Esophagus squamous epithelium (tissue), 5 donors: ENCODE data around the gene ATP10A. TPM values are rescaled to one million over a fixed set of nuclear protein-coding genes. Genes with fewer than 3 reads are reported as not detected.

Experiments
- DNase-seq: peaks from one replicate; lab custom pipeline; 2025; lab: John Stamatoyannopoulos, UW
- H3K27ac ChIP-seq, 4 donors: fragments of 200-600 bp; sonication (generic); one replicate each; pipeline ENCODE4 v1.5.1; 2016 to 2019; ENCODE audit warnings: mild to moderate bottlenecking in 1 of 4
- H3K27me3 ChIP-seq, 4 donors: fragments of 200-600 bp; sonication (generic); 1 replicate in 3 of 4; 2 replicates in 1 of 4; pipeline versions ENCODE4 v1.5.1 to v1.6.0; 2017 to 2021; ENCODE audit warnings: antibody characterized with exemption in 1 of 4
- H3K36me3 ChIP-seq, 3 donors: fragments of 200-600 bp; sonication (generic); one replicate each; pipeline ENCODE4 v1.5.1; 2016 to 2019
- H3K4me1 ChIP-seq, 3 donors: fragments of 200-600 bp; sonication (generic); one replicate each; pipeline ENCODE4 v1.5.1; 2017 to 2019
- H3K4me3 ChIP-seq, 4 donors: fragments of 200-600 bp; sonication (generic); 1 replicate in 3 of 4; 2 replicates in 1 of 4; pipeline ENCODE4 v1.5.1; 2016 to 2019; ENCODE audit warnings: mild to moderate bottlenecking in 2 of 4, moderate library complexity in 1 of 4
- H3K9me3 ChIP-seq, 3 donors: fragments of 200-600 bp; sonication (generic); one replicate each; pipeline ENCODE4 v1.5.1; 2016 to 2019
- POLR2A ChIP-seq, 4 donors: fragments of 450-650 bp; IDR thresholded peaks; one replicate each; pipeline ENCODE4 v1.6.1; 2017; ENCODE audit warnings: antibody characterized with exemption in 4 of 4, mild to moderate bottlenecking in 4 of 4, moderate library complexity in 3 of 4
- WGBS, 2 donors: methylation state at CpG; one replicate each; pipeline ENCODE4 v1.1.5; 2018; 5-methylcytosine and 5-hydroxymethylcytosine counted together
- intact Hi-C: fragments of 100-400 bp; cut with DNase I; formaldehyde crosslinking; loops from one replicate; pipeline ENCODE4 v1.15.0; 2022
- total RNA-seq, 4 donors: library from RNA; depleted of rRNA; stranded (reverse); fragments of >200 nt; gene quantifications; one replicate each; pipeline ENCODE4 v1.1.0, GENCODE V29; 2016
- TF ChIP-seq, protein P1 (sequence below), 6 experiments: fragments of 450-650 bp in 4 of 6; fragments of 200-600 bp in 2 of 6; sonication (generic) in 2 of 6; IDR thresholded peaks; one replicate each; pipeline ENCODE4 v1.5.1; 2016 to 2019; ENCODE audit warnings: antibody characterized with exemption in 6 of 6, mild to moderate bottlenecking in 4 of 6, moderate library complexity in 4 of 6
- donor health status: DM: yes; HTN: yes; CAD: no.

ATP10A gene
- total RNA-seq, 4 donors from 2014 or later, result 0.88 to 6.3 (median 1.9) TPM

- no peak overlapping the region for H3K27ac ChIP-seq
- no peak overlapping the region for H3K4me3 ChIP-seq
- WGBS, 2 donors, result 79 to 88% methylated on average over 10 to 11 of the region's 18 CpGs
- no peak for DNase-seq
- H3K27me3 ChIP-seq, result no peaks in the 10 kb centered on the region
- H3K36me3 ChIP-seq, result peaks cover 0 to 10% (median 0%) of the 10 kb centered on the region in 3 donors
- TF ChIP-seq POLR2A (IDR thresholded peaks at IDR 0.05), result no peak
- TF ChIP-seq, protein P1, sequence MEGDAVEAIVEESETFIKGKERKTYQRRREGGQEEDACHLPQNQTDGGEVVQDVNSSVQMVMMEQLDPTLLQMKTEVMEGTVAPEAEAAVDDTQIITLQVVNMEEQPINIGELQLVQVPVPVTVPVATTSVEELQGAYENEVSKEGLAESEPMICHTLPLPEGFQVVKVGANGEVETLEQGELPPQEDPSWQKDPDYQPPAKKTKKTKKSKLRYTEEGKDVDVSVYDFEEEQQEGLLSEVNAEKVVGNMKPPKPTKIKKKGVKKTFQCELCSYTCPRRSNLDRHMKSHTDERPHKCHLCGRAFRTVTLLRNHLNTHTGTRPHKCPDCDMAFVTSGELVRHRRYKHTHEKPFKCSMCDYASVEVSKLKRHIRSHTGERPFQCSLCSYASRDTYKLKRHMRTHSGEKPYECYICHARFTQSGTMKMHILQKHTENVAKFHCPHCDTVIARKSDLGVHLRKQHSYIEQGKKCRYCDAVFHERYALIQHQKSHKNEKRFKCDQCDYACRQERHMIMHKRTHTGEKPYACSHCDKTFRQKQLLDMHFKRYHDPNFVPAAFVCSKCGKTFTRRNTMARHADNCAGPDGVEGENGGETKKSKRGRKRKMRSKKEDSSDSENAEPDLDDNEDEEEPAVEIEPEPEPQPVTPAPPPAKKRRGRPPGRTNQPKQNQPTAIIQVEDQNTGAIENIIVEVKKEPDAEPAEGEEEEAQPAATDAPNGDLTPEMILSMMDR (IDR thresholded peaks at IDR 0.05), result no peak
- intact Hi-C loops, result no loop called here
- H3K9me3 ChIP-seq, result no peaks in the 10 kb centered on the region
- H3K4me1 ChIP-seq, result no peaks in the 10 kb centered on the region
These were observed 147.4 kb downstream of the ATP10A start for GRCh38 chr15:25715536-25716413.

DNA sequence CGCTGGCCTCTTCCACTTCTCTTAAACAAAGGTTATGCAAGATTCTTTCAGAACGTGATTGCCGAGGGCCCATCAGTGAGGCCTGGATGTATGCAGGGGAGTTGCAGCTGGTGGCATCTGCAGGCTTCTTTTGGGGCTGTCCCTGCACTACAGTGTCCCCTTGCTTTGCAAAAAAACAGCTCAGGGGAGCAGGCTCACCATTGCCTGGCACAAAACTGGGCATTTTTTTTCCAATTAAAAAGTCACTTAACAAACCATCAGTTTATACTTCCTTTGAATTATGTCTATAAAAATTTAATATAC, 148.6 kb downstream of the ATP10A start:
- Histone ChIP-seq H3K9me3 (no peaks in the 10 kb centered on the region), H3K27ac (no peak overlapping the region), H3K4me1 (no peaks in the 10 kb centered on the region), H3K4me3 (no peak overlapping the region), H3K36me3 (peaks cover 0 to 8% (median 0%) of the 10 kb centered on the region in 3 donors), H3K27me3 (no peaks in the 10 kb centered on the region)
- TF ChIP-seq POLR2A (IDR thresholded peaks at IDR 0.05), result no peak
- TF ChIP-seq, protein P1 (IDR thresholded peaks at IDR 0.05), result no peak
- no peak for DNase-seq
- 61 to 67% methylated on average over 3 of the region's 3 CpGs for WGBS, 2 donors
- intact Hi-C loops, result no loop called here

GRCh38 chr15:25713736-25714537, 149.2 kb downstream of the ATP10A start:
- no peaks in the 10 kb centered on the region for H3K27me3 ChIP-seq
- peaks cover 0 to 8% (median 0%) of the 10 kb centered on the region in 3 donors for H3K36me3 ChIP-seq
- H3K4me1 ChIP-seq, result no peaks in the 10 kb centered on the region
- H3K27ac ChIP-seq, result no peak overlapping the region
- no peak overlapping the region for H3K4me3 ChIP-seq
- intact Hi-C loops, result no loop called here
- DNase-seq, result no peak
- WGBS, 2 donors, result 85 to 91% methylated on average over 10 to 17 of the region's 35 CpGs
- no peaks in the 10 kb centered on the region for H3K9me3 ChIP-seq
- TF ChIP-seq, protein P1 (IDR thresholded peaks at IDR 0.05), result no peak
- no peak for TF ChIP-seq POLR2A (IDR thresholded peaks at IDR 0.05)

- H3K27me3 ChIP-seq, result no peaks in the 10 kb centered on the region
- peaks cover 0 to 8% (median 0%) of the 10 kb centered on the region in 3 donors for H3K36me3 ChIP-seq
- no peak overlapping the region for H3K4me3 ChIP-seq
- DNase-seq, result no peak
- 72% methylated on average over 4 of the region's 5 CpGs; no CpG with 5 or more reads in 1 of the 2 donors for WGBS, 2 donors
- H3K27ac ChIP-seq, result no peak overlapping the region
- TF ChIP-seq POLR2A (IDR thresholded peaks at IDR 0.05), result no peak
- TF ChIP-seq, protein P1 (IDR thresholded peaks at IDR 0.05), result no peak
- no peaks in the 10 kb centered on the region for H3K9me3 ChIP-seq
- H3K4me1 ChIP-seq, result no peaks in the 10 kb centered on the region
- intact Hi-C loops, result no loop called here
These were observed 150.2 kb downstream of the ATP10A start for GRCh38 chr15:25712961-25713355.
